HG03064 (cell line): ENCODE results near the gene RTN4R.

ENCODE experiments used
- ATAC-seq: cut with Tn5 transposase; IDR thresholded peaks from one replicate; pipeline ENCODE4 v1.9.1; 2021; ENCODE audit warnings: low read depth; ENCODE audit not compliant: unreplicated experiment

Gene RTN4R

DNA sequence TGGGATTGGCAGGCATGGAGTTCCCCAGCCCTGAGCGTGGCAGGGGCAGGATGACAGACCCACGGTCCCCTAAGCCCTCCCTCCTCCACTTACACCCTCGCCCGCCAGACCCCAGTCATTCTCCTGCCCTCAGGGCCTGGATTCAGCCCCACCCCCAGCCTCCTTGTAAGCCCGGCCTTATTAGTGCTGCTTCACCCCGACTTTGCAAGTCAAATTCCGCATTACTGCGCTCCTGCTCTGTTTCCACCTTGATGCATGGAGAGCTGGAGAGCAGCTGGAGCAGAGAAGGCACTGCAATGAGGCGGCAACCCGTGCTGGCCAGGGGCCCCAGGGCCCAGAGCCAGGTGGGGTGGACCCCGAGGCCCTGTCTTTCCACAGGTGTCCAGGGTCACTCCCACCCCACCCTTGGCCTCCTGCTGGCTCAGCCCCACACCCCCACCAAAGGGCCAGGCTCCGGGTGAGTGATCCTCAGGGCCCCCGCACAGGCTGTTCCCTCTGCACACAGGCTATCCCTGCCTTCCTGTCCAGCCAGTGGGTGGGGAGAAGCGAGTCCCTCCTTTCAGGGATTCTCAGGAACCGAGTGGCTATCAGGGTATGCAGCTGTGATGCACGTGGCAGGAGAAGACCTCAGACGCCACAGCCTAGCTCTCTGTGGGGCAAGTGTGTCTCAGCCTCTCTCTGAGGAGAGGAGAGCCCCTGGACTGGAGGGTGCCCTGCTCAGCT lies 36.4 kb downstream of the RTN4R start:
- ATAC-seq: no peak

DNA sequence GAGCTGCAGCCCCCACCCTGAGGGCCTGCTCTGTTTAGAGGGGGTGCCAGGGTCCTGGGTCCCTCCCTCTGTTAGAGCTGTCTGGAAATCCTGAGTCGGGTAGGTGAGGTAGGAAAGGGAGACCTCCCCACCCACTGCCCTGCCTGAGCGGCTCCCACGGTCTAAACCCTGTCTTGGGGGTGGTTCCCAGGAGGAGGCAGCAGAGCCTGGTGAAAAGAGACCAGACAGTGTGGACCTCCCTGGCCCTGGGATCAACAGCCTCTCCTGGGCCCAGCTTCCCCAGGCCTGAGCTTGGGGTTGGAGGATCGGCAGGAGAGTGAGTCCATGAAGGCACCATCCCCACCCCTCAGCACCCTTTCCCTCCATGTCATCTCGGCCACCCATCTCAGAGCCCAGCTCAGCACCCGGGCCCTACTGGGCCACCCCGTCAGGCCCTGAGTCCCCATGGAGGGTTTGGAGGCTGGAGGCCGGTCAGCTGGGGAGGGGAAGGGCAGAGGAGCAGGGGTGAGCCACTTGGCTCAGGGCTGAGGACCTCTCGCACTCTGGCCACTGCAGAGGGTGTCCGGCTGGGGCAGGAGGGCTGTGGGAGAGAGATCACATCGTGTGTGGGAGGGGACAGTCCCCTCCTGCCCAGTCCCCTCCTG lies 37.2 kb downstream of the RTN4R start:
- ATAC-seq: no peak

DNA sequence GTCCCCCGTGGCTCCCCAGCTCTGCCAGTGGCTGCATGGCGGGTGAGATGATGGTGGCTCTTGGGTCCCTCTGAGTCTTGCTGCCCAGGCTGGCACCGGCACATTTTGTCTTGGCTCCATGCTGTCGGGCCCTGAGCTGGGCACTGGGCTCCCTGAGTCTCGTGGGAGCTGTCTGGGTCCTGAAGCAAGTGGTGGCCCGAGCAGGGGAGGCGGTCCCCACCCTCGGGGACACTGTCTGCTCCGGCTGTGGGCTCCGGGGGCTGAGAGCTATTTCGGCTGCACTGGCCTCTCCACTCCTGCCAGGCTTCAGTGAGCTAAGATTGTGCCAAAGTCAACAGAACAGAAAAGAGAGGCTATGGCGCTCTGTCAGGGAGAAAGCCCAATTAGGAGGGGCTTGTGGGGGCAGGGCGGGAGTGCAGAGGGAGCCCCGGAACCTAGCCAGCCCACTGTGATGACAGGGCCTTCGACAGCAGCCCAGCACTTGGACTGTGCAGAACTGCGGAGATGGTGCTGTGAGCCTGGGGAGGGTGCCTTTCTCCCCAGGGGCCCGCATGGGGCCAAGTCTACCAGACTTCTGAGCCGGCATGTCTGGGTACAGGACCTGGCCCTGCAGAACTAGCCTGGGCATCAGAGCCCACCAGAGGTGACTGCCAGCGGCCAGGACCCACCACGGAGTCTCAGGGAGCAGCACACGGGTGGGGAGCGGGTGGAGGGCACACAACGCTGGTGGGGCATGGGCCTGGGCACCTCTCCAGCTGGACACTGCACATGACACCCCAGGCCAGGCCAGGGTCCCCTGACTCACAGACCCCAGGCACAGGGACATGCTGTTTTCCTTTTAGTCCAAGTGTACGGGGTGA lies 38.0 kb downstream of the RTN4R start:
- no peak for ATAC-seq

DNA sequence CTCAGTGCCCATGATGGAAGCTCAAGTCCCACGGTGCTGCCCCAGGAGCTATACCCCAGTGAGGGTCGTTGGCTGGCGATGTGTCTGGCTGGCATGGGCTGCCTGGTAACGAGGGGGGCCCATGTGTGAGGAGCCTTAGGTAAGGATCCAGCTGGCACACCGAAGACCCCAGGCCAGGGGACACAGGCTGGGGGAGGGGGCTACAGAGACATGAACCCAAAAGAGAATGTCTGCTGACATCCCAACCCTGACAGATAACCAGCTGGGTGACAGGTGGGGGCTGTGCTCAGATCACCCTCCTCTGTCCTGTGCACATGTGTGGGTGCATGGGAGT lies 39.2 kb downstream of the RTN4R start:
- no peak for ATAC-seq

DNA sequence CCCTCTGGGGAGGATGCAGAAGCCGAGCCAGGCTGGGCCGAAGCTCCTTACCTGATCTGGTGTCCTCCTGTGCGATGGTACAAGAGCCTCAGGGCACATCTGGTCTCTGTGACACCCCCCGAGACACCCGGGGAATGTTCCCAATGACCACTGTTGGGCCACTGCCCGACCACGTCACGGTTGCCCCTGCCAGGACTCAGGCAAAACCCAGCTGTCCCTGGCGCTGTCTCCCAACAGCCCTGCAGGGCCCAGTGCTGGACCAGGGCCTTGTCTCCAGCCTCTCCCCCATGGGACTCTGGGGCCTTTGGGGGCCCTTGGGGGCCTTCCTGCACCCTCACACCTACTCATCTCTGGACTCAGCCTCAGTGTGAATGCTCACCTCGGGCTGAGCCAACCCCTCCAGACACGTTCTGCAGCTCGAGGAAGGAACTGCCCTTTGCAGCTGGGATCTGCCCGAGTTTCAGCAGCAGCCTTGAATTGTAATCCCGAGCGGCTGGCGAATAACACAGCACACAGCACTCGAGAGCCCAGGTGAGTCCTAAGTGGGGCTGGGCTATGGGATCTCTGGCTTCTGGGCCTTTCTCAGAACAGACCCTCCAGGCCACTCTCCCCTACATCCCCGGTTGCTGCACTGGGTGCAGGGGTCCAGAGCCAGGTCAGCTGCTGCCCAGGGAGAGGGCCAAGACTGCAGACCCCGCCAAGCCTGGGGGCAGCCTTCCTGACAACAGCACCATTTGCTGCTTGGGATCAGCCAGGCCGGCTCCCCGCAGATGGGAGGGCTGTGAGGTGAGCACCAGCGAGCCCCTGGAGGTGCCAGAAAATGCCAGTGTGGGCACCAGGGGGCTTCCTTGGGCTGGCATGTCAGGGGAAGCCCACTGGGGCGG lies 39.8 kb downstream of the RTN4R start:
- ATAC-seq: no peak

DNA sequence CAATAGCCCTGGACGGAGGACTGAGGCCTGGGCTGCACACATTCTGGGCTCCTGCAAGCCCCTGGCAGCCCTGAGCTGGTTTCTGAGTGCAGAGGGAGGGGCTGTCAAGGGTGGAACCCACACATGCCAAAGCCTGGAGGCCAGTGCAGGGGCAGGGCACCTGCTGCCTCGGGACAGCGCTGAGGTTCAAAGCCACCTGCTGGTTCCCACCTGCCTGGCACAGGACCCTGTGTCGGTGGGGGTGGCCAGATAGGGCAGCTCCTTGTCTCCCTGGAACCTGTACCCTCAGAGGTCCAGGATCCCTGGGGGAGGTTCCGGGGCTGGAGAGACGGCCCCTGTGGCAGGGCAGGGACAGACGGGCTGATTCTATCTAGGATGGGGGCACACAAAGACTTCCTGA lies 40.8 kb downstream of the RTN4R start:
- ATAC-seq: no peak

DNA sequence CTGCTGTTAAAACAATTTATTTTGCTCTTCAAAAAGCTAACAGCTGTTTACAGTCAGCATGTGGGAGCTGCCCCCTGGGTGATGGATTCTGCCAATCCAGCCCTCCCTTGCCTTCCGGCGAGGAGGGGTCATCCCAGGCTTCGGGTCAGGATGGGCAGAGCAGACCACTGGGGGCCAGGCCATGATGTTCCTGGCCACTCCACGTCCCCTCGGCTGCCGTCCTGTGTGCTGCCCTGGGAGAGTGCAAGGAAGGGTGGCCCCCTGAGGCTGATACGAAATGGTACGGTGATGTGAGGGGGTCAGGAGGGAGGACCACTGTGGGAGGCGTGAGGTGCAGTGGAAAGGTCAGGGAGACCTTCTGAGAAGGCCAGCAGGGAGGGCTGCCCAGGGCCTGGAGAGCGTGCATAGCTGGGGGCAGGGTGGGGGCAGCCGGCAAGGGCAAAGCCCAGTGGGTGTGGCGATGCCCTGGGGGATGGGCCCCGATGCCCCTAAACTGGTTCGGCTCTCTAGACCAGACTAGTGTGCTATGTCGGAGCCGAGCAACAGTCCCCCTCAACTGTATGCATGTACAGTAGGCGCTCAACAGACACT lies 41.3 kb downstream of the RTN4R start:
- no peak for ATAC-seq

DNA sequence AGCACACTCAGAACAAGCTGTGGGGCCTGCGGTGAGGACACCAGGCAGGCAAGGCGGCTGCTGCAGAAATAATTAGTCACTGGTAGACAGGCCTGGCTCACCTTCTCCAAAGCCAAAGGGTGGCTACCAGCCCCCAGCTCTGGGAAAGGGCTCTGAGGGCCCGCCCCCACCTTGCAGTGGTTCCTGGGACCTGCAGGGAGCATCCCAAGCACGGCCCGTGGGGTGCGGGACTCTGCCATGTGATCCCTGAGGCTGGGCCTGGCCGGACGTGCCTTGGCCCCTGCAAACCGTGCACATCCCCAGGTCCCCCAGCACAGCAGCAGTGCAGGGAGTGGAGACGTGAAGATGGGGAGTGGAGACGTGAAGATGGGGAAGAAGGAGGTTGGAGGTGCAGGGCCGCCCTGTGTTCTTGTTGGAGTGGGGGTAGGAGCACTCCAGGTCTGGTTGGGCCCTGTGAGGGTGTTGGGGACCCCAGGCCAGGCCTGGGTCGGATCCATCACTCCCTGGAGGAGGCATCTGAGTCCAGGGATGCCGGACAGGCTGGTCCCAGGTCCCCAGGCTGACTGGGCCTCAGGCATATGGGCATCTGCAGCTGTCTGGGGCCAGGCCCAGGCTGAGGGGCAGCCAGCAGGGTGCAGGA lies 41.9 kb downstream of the RTN4R start:
- no peak for ATAC-seq

DNA sequence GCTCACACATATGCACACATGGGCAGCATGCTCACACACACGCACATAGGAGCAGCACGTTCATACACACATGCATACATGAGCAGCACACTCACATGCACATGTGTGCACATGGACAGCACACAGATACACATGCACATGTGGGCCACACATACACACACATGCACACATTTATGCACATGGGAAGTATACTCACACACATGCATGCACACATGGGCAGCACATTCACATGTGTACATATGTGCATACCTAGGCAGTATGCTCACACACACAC lies 42.5 kb downstream of the RTN4R start:
- no peak for ATAC-seq

DNA sequence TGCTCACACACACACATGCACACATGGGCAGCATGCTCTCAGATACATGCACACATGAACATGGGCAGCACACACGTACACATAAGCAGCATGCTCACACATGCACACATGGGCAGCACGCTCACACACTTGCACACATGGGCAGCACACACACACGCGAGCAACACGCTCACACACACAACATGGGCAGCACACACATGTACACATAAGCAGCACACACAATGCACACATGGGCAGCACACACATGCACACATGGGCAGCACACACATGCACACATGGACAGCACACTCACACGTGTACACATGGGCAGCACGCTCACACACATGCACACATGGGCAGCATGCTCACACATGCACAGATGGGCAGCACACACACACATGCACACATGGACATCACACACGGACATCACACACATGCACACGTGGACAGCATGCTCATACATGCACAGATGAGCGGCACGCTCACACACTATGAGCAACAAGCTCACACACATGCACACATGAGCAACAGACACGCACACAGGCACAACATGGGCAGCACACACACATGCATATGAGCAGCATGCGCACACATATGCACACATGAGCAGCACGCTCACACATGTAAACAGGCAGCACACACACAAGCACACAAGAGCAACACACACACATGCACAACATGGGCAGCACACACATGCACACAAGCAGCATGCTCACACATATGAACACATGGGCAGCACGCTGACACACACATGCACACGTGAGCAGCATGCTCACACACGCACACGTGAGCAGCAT lies 43.0 kb downstream of the RTN4R start:
- no peak for ATAC-seq

DNA sequence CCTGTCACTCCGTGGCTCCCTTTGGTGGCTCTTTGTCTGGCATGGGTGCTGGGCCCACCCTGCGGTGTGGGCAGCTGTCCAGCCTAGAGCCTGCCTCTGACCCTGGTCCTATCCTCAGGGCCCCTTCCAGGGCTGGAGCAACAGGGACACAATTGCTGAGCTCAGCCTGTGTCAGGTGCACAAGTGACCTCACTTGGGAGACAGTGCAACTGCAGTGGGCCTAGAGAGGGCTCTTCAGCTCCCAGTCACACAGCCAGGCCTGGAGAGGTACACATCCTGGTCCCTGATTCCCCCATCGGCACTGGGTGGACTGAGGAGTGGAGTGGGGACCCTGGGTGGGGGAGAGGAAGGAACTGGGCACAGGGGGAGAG lies 43.9 kb downstream of the RTN4R start:
- no peak for ATAC-seq

DNA sequence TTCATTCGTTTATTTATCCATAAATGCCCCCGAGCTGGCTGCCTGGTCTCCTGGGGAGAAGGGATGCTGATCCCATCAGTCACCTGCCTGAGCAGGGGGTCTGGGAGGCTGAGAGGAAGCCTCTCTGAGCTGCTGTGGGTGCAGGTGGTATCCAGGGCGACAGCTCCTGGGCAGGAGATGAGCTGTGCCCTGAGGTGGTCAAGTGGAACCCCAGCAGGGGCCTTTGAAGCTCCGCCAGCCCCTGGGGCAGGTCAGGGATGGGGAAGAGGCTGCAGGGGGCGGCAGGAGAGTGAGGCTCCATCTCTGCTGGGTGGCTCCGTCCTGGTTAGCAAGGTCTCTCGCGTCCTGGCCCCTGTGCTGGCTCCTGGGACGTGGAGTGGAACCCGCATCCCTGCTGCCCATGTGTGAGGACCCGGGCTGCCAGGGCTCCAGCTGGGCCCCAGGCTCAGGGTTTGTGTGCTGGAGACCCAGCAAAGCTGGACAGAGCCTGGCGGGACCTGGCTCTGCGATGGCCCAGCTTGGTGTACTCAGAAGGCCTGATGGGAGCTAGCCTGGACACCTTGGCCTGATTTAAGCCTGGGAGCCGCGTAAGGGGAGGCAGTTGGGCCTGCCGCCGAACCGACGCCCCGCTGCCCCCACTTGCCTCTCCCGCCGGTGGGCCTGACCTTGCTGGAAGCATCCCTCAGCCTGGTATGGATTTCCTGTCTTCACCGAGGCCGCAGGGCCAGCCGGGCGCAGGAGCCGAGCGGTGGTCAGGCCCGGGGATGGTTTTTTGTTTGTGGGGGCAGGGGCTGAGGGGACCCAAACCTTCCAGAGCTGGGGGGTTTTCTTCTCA lies 44.5 kb downstream of the RTN4R start:
- no peak for ATAC-seq

DNA sequence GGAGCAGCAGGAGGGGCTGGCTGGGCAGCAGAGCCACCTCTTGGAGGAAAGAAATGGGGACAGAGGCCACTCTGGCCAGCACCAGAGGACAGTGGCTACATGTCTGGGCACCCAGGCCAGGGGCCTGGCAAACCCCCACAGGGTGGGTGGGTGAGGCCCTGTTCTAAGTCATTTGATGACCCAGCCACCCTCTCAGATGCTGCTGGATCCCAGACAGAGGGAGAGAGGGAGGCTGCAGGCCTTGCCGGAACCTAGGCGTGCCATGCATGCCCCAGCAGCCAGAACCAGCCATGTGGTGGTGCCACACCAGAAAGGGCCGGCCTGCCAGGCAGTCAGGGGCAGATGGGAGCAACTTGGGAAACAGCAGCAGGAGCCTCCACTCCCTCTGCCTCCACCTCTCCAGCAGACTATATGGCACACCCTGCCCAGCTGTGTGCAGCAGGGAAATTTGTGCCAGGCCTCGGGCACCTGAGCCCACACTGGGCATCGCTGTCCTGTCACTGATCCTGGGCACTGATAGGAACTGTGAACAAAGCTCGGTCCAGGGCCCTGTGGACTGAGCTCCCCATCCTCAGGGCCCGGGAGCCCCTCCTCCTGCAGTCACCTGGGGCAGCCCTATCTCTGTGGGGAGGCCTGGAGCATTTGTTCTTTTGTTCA lies 45.2 kb downstream of the RTN4R start:
- no peak for ATAC-seq

DNA sequence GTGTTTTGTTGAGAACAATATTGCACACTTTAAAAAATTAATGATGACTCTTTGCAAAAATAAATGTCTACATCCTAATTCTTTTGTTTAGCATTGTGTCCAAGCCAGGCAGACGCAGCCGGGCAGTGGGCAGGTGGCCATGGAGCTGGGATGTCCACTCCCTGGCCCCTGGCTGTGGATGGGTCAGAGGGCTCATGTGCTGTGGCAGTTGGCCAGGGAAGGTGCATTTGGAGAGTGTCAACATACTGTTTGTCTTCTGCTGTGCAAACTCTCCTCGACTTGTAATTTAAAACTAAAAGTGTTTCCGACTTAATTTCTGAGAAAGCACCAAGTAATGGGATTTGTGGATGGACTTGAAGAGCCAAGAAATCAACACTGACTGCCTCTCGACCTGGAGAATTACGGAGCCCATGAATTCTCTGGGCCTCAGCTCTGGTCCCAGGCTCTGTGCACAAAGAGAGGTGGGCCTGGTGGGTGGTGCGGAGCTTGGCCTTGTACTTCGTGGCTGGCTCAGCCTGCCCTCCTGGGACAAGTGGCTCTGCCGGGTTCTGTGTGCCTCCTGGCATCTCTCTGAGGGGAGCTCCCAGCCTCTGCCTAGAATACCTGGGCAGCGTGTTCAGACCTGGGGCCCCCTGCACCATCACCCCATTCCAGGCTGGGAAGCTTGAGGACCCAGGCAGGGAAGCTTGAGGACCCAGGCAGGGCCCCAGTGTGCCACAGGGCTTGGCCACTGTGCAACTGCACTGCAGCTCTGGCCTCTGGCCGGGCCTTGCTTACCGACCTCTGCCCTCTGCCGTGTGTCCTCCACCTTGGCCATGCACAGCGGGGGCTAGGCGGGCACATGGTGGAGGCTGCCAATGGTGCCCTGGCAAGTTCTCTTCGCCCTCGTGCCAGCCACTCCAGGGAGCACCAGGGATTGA lies 46.4 kb downstream of the RTN4R start:
- ATAC-seq: no peak

DNA sequence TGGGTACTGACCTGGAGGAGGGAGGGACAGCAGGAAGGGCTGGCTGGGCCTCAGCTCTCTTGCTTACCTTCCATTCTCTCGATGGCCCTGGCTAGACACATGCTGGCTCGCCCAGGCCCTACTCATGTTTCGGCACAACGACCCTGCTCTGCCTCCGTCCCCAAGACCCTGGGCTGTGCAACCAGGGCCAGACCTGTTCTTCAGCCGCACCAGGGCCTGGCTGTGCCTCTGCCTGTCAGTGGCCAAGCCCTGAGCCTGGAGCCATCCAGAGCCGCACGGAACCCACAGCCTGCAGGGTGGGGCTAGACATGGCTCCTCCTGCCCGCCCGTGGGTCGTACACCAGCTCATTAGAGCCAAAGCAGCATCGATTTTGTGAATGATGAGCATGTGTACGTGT lies 47.5 kb downstream of the RTN4R start:
- ATAC-seq: no peak

DNA sequence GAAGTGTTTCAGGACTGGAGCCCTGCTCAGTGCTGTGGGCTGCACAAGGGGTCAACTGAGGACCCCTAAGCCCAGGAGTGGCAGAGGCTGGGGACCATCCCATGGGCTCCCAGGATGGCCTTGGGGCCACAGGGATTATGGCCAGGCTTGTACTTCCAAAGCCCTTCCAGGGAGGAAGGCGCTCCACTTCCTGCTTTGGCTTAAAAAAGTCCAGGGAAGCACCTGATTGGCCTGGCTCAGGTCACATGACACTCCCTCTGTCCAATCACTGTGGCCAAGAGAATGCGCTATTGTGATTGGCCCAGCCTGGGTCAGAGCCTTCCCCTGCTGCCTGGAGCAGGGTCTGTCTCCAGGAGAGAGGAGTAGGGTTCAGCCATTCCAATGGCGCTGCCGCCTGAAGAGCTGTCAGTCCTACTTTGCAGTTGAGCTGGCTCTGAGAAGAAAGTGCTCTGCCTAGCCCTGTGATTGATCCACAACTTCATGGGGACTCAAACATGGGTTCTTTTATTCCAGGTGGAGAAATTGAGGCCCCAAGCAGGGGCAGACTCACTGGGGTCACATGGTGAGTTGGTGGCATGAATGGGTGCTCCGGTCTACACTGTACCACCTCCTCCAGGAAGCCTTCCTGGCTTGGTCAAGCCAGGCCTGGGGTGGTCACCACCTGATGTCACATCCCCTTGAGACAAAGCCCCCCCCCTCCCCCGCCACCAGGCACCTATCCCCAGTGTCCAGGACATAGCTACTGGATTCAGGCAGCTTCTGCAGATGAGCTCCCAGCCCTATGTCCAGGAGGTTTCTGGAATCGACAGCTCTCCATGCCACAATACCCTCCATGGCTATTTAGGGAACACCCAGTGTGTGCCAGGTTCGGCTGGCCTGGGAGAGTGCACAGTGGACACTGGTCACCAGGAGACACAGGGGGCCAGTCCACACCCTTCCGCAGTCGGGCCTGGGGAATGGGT lies 48.2 kb downstream of the RTN4R start:
- no peak for ATAC-seq
